Type B pancreatic cell (in vitro differentiated cells): Measurements from ENCODE around the gene EPG5. TPM values are rescaled to one million over a fixed set of nuclear protein-coding genes. Genes with fewer than 3 reads are reported as not detected.

Experiments used
- DNase-seq: peaks from one replicate; pipeline ENCODE4 v3.0.0; 2021; ENCODE audit warnings: mixed read lengths; ENCODE audit not compliant: unreplicated experiment; ENCODE audit errors: extremely low spot score
- H3K27ac Mint-ChIP-seq: 2 replicates; pipeline ENCODE4 v1.8.0; 2021; ENCODE audit warnings: mild to moderate bottlenecking, mixed read lengths
- H3K27me3 Mint-ChIP-seq: 2 replicates; pipeline ENCODE4 v1.8.0; 2021; ENCODE audit warnings: mixed read lengths
- H3K36me3 Mint-ChIP-seq: 2 replicates; pipeline ENCODE4 v1.8.0; 2021; ENCODE audit warnings: mixed read lengths
- H3K4me1 Mint-ChIP-seq: one replicate; pipeline ENCODE4 v1.8.0; 2021; ENCODE audit warnings: mixed read lengths; ENCODE audit not compliant: unreplicated experiment
- H3K4me3 Mint-ChIP-seq: 2 replicates; pipeline ENCODE4 v1.8.0; 2021; ENCODE audit warnings: mild to moderate bottlenecking, mixed read lengths
- H3K9me3 Mint-ChIP-seq: 2 replicates; pipeline ENCODE4 v1.8.0; 2021; ENCODE audit warnings: mixed read lengths
- CTCF ChIP-seq: fragments of 200-600 bp; sonication (generic); conservative IDR thresholded peaks from 2 replicates; pipeline ENCODE4 v1.5.0; 2021; ENCODE audit warnings: antibody characterized with exemption, mild to moderate bottlenecking
- total RNA-seq: library from RNA; stranded (reverse); gene quantifications from 2 replicates; pipeline ENCODE4 v1.2.1, GENCODE V29; 2021; ENCODE audit warnings: low replicate concordance

Gene EPG5
- total RNA-seq, 1 donor from 2014 or later = 27.9 TPM

GRCh38 chr18:45958027-45958426 lies 9.1 kb downstream of the EPG5 start:
- no peak for DNase-seq
- H3K9me3 Mint-ChIP-seq = no peaks in the 10 kb centered on the region
- H3K36me3 Mint-ChIP-seq = peaks cover 15% of the 10 kb centered on the region
- H3K27me3 Mint-ChIP-seq = no peaks in the 10 kb centered on the region
- TF ChIP-seq CTCF = no peak
- H3K4me1 Mint-ChIP-seq = peaks cover 4% of the 10 kb centered on the region
- no peak overlapping the region for H3K4me3 Mint-ChIP-seq
- H3K27ac Mint-ChIP-seq = no peak overlapping the region

- Mint-ChIP-seq H3K36me3 (peaks cover 19% of the 10 kb centered on the region), H3K4me3 (no peak overlapping the region), H3K27ac (no peak overlapping the region), H3K4me1 (peaks cover 4% of the 10 kb centered on the region), H3K9me3 (no peaks in the 10 kb centered on the region), H3K27me3 (no peaks in the 10 kb centered on the region)
- DNase-seq = no peak
- no peak for TF ChIP-seq CTCF
Measured at GRCh38 chr18:45957100-45957499, 10.0 kb downstream of the EPG5 start.

- DNase-seq = no peak
- H3K4me3 Mint-ChIP-seq = no peak overlapping the region
- TF ChIP-seq CTCF = no peak
- H3K9me3 Mint-ChIP-seq = no peaks in the 10 kb centered on the region
- no peak overlapping the region for H3K27ac Mint-ChIP-seq
- H3K4me1 Mint-ChIP-seq = peaks cover 4% of the 10 kb centered on the region
- H3K27me3 Mint-ChIP-seq = no peaks in the 10 kb centered on the region
- peaks cover 33% of the 10 kb centered on the region for H3K36me3 Mint-ChIP-seq
Measured at GRCh38 chr18:45954070-45954934, 12.8 kb downstream of the EPG5 start.

GRCh38 chr18:45951016-45951714 lies 16.0 kb downstream of the EPG5 start:
- DNase-seq = no peak
- no peak overlapping the region for H3K27ac Mint-ChIP-seq
- no peaks in the 10 kb centered on the region for H3K9me3 Mint-ChIP-seq
- no peak overlapping the region for H3K4me3 Mint-ChIP-seq
- TF ChIP-seq CTCF = no peak
- H3K36me3 Mint-ChIP-seq = peaks cover 43% of the 10 kb centered on the region
- H3K27me3 Mint-ChIP-seq = no peaks in the 10 kb centered on the region
- no peaks in the 10 kb centered on the region for H3K4me1 Mint-ChIP-seq

- H3K36me3 Mint-ChIP-seq = peaks cover 33% of the 10 kb centered on the region
- H3K9me3 Mint-ChIP-seq = no peaks in the 10 kb centered on the region
- no peak for DNase-seq
- H3K27ac Mint-ChIP-seq = no peak overlapping the region
- H3K27me3 Mint-ChIP-seq = no peaks in the 10 kb centered on the region
- H3K4me3 Mint-ChIP-seq = no peak overlapping the region
- no peaks in the 10 kb centered on the region for H3K4me1 Mint-ChIP-seq
- TF ChIP-seq CTCF = no peak
Measured at GRCh38 chr18:45945669-45946068, 21.5 kb downstream of the EPG5 start.
